ENCODE data around the gene PLXDC2.
"Not testable (repeated sequence)": the region's sequence is repeated elsewhere in the genome, so short reads cannot be mapped to it uniquely, and the experiment has no call there.

The PLXDC2 gene

GRCh38 chr10:20133669-20134189, 317.5 kb downstream of the PLXDC2 start:
- DNase-seq, result no peak

- no peak for DNase-seq
Measured at GRCh38 chr10:20142311-20142710, 326.1 kb downstream of the PLXDC2 start.

- no peak for DNase-seq
Measured at GRCh38 chr10:20144268-20144667, 328.0 kb downstream of the PLXDC2 start.

- no peak for DNase-seq
Measured at GRCh38 chr10:20146004-20146403, 329.8 kb downstream of the PLXDC2 start.

GRCh38 chr10:20147684-20148083, 331.5 kb downstream of the PLXDC2 start:
- no peak for DNase-seq

- DNase-seq, result no peak
Measured at GRCh38 chr10:20156511-20156910, 340.3 kb downstream of the PLXDC2 start.

GRCh38 chr10:20157314-20157713, 341.1 kb downstream of the PLXDC2 start:
- no peak for DNase-seq

- no peak for DNase-seq
Measured at GRCh38 chr10:20158086-20158485, 341.9 kb downstream of the PLXDC2 start.

GRCh38 chr10:20162123-20162522, 345.9 kb downstream of the PLXDC2 start:
- DNase-seq, result no peak

- DNase-seq, result no peak
Measured at GRCh38 chr10:20166096-20166675, 350.0 kb downstream of the PLXDC2 start.

- no peak for DNase-seq
Measured at GRCh38 chr10:20170661-20171060, 354.4 kb downstream of the PLXDC2 start.

- DNase-seq, result no peak
Measured at GRCh38 chr10:20173046-20173445, 356.8 kb downstream of the PLXDC2 start.

GRCh38 chr10:20175719-20176118, 359.5 kb downstream of the PLXDC2 start:
- no peak for DNase-seq

- DNase-seq, result no peak
Measured at GRCh38 chr10:20180766-20181165, 364.5 kb downstream of the PLXDC2 start.

GRCh38 chr10:20181434-20181833, 365.2 kb downstream of the PLXDC2 start:
- DNase-seq, result no peak

GRCh38 chr10:20185116-20185515, 368.9 kb downstream of the PLXDC2 start:
- DNase-seq, result no peak

- not testable (repeated sequence) for DNase-seq
Measured at GRCh38 chr10:20191392-20191791, 375.2 kb downstream of the PLXDC2 start.

GRCh38 chr10:20195076-20195475, 378.8 kb downstream of the PLXDC2 start:
- DNase-seq, result no peak

GRCh38 chr10:20200758-20201157, 384.5 kb downstream of the PLXDC2 start:
- no peak for DNase-seq

- no peak for DNase-seq
Measured at GRCh38 chr10:20202337-20202736, 386.1 kb downstream of the PLXDC2 start.

GRCh38 chr10:20207653-20208052, 391.4 kb downstream of the PLXDC2 start:
- no peak for DNase-seq

GRCh38 chr10:20209098-20209497, 392.9 kb downstream of the PLXDC2 start:
- DNase-seq, result not testable (repeated sequence)

- no peak for DNase-seq
Measured at GRCh38 chr10:20215547-20216152, 399.4 kb downstream of the PLXDC2 start.

GRCh38 chr10:20221356-20221755, 405.1 kb downstream of the PLXDC2 start:
- DNase-seq, result no peak

- no peak for DNase-seq
Measured at GRCh38 chr10:20228729-20229128, 412.5 kb downstream of the PLXDC2 start.

All from CD4-positive, alpha-beta T cell treated with Interleukin-21 for 1 hour (primary cell).